ENCODE measurements around the gene LYZL4.

Gene LYZL4

GRCh38 chr3:42371776-42372175 lies 38.6 kb downstream of the LYZL4 start:
- no peak for DNase-seq (ENCODE audit: low read depth in 3 of 3)

GRCh38 chr3:42369832-42370231 lies 40.6 kb downstream of the LYZL4 start:
- DNase-seq (ENCODE audit: low read depth in 3 of 3): no peak

GRCh38 chr3:42369304-42369703 lies 41.1 kb downstream of the LYZL4 start:
- DNase-seq (ENCODE audit: low read depth in 3 of 3): no peak

- DNase-seq (ENCODE audit: low read depth in 3 of 3): no peak
Measured at GRCh38 chr3:42368861-42369260, 41.5 kb downstream of the LYZL4 start.

- DNase-seq (ENCODE audit: low read depth in 3 of 3): no peak
Measured at GRCh38 chr3:42367903-42368302, 42.5 kb downstream of the LYZL4 start.

GRCh38 chr3:42366550-42366949 lies 43.9 kb downstream of the LYZL4 start:
- DNase-seq (ENCODE audit: low read depth in 3 of 3): no peak

- no peak for DNase-seq (ENCODE audit: low read depth in 3 of 3)
Measured at GRCh38 chr3:42357335-42357734, 53.1 kb downstream of the LYZL4 start.

GRCh38 chr3:42355612-42356011 lies 54.8 kb downstream of the LYZL4 start:
- DNase-seq (ENCODE audit: low read depth in 3 of 3): no peak

- no peak for DNase-seq (ENCODE audit: low read depth in 3 of 3)
Measured at GRCh38 chr3:42353631-42354030, 56.8 kb downstream of the LYZL4 start.

- DNase-seq (ENCODE audit: low read depth in 3 of 3): no peak
Measured at GRCh38 chr3:42351207-42351606, 59.2 kb downstream of the LYZL4 start.

- DNase-seq (ENCODE audit: low read depth in 3 of 3): no peak
Measured at GRCh38 chr3:42349765-42350594, 60.4 kb downstream of the LYZL4 start.

- no peak for DNase-seq (ENCODE audit: low read depth in 3 of 3)
Measured at GRCh38 chr3:42347928-42348327, 62.5 kb downstream of the LYZL4 start.

Data from stimulated activated CD4-positive, alpha-beta T cell treated with anti-CD3 and anti-CD28 coated beads, TNF-alpha, amount 100 ng/mL, for 24 hours (primary cell).